ENCODE measurements around the gene VPS35L.
"Not testable (repeated sequence)": the region's sequence is repeated elsewhere in the genome, so short reads cannot be mapped to it uniquely, and the experiment has no call there.

VPS35L gene

DNA sequence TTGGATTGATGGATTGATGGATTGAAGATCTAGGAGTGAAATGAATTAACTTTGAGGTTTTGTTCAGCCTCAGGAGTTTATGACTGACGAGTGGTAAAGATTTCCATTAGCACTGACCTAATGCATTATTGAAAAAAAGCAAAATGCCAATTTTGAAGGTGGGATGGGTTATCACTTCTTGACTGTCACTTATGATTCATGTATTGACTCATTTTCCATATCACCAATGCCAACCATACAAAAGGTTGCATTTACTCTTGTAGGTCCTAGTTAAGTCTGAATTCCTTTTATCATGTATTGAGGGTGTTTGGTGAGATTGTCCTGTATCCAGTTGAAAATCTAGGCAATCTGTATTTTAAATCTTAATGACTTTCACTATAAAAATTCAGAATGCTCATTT lies 104.9 kb downstream of the VPS35L start:
- DNase-seq = no peak

DNA sequence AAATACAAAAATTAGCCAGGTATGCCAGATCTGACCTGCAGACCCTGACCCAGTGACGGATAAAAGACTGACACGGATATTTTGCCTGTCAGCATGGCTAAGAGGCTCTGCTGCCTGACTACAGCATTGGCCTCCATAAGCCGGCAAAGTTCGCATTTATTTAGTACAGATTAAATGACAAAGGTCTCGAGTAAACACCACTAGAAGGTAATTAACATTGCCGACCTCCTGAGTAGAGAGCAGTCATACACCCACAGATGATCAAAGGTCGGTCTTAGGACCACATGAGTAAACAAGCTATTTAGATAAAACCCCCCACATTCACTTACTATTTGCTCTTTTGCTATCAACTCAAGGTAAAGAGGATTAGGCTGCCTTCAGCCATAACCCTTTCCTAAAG lies 106.8 kb downstream of the VPS35L start:
- no peak for DNase-seq

- DNase-seq = no peak
These were observed 108.7 kb downstream of the VPS35L start for GRCh38 chr16:19664166-19664565.

DNA sequence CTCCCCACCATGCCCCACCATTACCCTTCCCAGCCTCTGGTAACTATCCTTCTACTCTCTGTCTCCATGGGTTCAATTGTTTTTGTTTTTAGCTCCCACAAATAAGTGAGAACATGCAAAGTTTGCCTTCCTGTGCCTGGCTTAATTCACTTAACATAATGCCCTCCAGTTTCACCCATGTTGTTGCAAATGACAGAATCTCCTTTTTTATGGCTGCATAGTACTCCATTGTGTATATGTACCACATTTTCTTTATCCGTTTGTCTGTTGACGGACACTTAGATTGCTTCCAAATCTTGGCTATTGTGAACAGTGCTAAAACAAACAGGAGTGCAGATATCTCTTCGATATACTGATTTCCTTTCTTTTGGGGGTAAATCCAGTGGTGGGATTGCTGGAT lies 109.8 kb downstream of the VPS35L start:
- not testable (repeated sequence) for DNase-seq

- no peak for DNase-seq
These were observed 111.0 kb downstream of the VPS35L start for GRCh38 chr16:19666477-19666876.

DNA sequence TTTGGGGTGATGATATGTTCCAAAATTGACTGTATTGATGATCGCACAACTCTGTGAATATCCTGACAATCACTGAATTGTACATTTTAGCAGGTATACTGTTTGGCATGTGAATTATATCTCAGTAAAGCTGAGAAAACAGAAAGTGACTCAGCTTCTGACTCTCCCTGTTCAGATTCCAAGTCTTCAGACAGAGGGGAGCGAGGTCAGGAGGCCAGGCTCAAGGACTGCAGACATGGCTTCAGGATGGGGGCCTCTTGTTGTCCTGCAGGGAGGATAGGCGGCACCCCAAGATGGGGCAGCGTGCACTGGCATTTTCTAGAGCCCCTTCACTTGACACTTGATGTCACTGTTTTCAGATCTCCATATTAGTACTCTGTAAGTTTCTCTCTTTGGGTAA lies 116.9 kb downstream of the VPS35L start:
- DNase-seq = no peak

GRCh38 chr16:19674485-19674884 lies 119.0 kb downstream of the VPS35L start:
- DNase-seq = no peak

- no peak for DNase-seq
These were observed 121.9 kb downstream of the VPS35L start for GRCh38 chr16:19677402-19677801.

- DNase-seq = no peak
These were observed 123.3 kb downstream of the VPS35L start for GRCh38 chr16:19678804-19679203.

GRCh38 chr16:19679281-19679680 lies 123.8 kb downstream of the VPS35L start:
- not testable (repeated sequence) for DNase-seq

DNA sequence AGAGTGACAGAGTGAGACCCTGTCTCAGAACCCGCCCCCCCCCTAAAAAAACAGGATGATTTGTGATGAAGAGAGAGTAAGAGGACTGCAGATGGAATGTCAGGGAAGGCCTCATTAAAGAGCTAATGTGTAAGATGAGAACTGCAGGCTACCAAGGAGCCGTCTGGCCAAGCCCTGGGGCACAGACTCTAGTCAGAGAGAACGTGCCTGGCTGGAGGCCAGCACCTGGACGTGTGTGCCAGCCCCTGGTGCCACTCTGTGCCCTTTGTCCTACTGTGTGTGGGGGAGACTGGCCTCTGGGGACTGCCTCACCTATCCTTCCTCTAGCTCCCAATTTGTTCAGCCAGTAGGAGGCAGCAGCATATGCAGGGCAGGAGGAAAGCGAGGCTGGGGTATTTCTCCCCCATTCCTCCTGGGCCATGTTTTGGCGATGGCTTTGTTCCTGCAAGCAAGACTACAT lies 125.4 kb downstream of the VPS35L start:
- no peak for DNase-seq

GRCh38 chr16:19681637-19682036 lies 126.1 kb downstream of the VPS35L start:
- DNase-seq = no peak

GRCh38 chr16:19683453-19684236 lies 128.1 kb downstream of the VPS35L start:
- no peak for DNase-seq

DNA sequence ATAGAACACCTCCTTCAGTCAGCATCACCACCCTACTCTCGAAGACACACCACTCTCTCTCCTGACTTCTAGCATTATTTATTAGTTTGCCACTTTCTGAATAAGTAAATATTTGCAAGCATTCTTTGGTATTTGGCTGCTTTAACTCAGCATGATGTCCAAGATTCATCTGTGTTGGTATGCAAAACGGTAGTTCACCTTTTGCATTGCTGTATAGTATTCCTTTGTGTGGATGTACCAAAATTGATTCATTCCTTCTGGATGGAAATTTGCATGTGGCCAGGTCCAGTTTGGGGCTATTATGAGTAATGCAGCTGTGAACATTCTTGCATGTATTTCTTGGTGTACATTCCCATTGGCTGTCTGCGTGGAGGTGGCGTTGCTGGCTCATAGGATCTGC lies 129.7 kb downstream of the VPS35L start:
- DNase-seq = no peak

DNA sequence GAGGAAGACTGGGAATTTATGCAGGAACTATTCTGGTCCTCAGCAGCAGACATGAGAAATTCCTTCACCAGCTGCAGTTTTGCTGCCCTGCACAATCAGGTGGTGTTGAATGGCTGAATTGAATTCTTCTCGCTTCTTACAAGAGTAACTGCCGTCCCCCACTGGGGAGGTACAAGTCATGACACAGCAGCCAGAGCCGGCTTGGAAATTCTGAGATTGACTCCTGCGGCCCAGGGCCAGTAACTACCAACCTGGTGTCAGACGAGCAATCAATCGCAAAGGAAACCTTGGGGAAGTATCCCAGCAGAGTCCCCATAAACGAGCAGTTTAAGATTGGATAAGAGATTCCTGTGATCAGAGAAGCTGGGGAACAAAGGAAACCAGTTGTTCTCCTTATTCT lies 131.8 kb downstream of the VPS35L start:
- no peak for DNase-seq

- no peak for DNase-seq
These were observed 133.0 kb downstream of the VPS35L start for GRCh38 chr16:19688396-19689024.

DNA sequence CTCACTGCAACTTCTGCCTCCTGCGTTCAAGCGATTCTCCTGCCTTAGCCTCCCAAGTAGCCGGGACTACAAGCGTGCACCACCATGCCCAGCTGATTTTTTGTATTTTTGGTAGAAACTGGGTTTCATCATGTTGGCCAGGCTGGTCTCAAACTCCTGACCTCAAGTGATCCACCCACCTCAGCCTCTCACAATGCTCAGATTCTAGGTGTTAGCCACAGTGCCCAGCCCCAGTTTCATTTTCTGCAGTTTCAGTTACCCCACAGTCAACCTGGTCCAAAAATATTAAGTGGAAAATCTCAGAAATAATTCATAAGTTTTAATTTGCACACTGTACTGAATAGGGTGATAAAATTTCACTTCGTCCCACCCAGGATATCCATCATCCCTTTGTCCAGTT lies 133.8 kb downstream of the VPS35L start:
- no peak for DNase-seq

GRCh38 chr16:19690196-19690595 lies 134.7 kb downstream of the VPS35L start:
- DNase-seq = no peak

GRCh38 chr16:19691161-19691711 lies 135.7 kb downstream of the VPS35L start:
- no peak for DNase-seq

- DNase-seq = no peak
These were observed 139.5 kb downstream of the VPS35L start for GRCh38 chr16:19694989-19695388.

- peak; percentile 65 for DNase-seq
These were observed 140.8 kb downstream of the VPS35L start for GRCh38 chr16:19696328-19696727.

DNA sequence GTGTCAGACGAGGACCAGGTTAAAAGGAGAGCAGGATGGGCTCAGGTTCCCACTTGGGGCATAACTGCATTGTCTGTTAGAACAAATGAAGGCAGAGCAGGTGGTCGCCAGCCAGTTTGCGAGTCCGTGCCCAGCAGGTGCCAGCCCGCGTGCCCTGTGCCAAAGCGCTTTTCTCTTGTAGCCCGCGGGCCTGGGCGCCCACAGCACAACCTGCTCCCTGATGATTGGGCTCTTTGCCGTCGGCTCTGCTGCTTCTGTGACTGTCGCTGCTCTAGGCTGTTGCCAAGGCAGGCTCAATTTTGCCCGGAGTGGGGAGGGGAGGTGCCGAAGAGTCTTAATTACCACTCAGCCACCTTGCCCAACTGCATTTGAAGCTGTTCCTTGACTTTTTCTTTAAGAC lies 141.5 kb downstream of the VPS35L start:
- no peak for DNase-seq

GRCh38 chr16:19697756-19698318 lies 142.3 kb downstream of the VPS35L start:
- no peak for DNase-seq
